Measurements from ENCODE around the gene MUC5AC. TPM values are rescaled to one million over a fixed set of nuclear protein-coding genes. Genes with fewer than 3 reads are reported as not detected.
"Not testable (repeated sequence)": the region's sequence is repeated elsewhere in the genome, so short reads cannot be mapped to it uniquely, and the experiment has no call there.

Gene MUC5AC
- total RNA-seq, 1 experiment from 2014 or later: not detected

GRCh38 chr11:1177771-1178090, 20.0 kb downstream of the MUC5AC start:
- no peak for DNase-seq (ENCODE audit: low spot score)

GRCh38 chr11:1178201-1178885, 20.6 kb downstream of the MUC5AC start:
- no peak for DNase-seq (ENCODE audit: low spot score)

GRCh38 chr11:1178906-1179305, 21.2 kb downstream of the MUC5AC start:
- no peak for DNase-seq (ENCODE audit: low spot score)

GRCh38 chr11:1179641-1180040, 21.9 kb downstream of the MUC5AC start:
- DNase-seq (ENCODE audit: low spot score): no peak

- DNase-seq (ENCODE audit: low spot score): no peak
These were observed 22.4 kb downstream of the MUC5AC start for GRCh38 chr11:1180171-1180570.

- DNase-seq (ENCODE audit: low spot score): no peak
These were observed 23.2 kb downstream of the MUC5AC start for GRCh38 chr11:1180947-1181391.

GRCh38 chr11:1181420-1181819, 23.7 kb downstream of the MUC5AC start:
- DNase-seq (ENCODE audit: low spot score): no peak

GRCh38 chr11:1181853-1182535, 24.2 kb downstream of the MUC5AC start:
- DNase-seq (ENCODE audit: low spot score): no peak

GRCh38 chr11:1184139-1184538, 26.4 kb downstream of the MUC5AC start:
- not testable (repeated sequence) for DNase-seq (ENCODE audit: low spot score)

GRCh38 chr11:1188451-1189130, 30.8 kb downstream of the MUC5AC start:
- DNase-seq (ENCODE audit: low spot score): not testable (repeated sequence)

- not testable (repeated sequence) for DNase-seq (ENCODE audit: low spot score)
These were observed 32.1 kb downstream of the MUC5AC start for GRCh38 chr11:1189816-1190215.

- DNase-seq (ENCODE audit: low spot score): not testable (repeated sequence)
These were observed 34.2 kb downstream of the MUC5AC start for GRCh38 chr11:1191786-1192470.

- DNase-seq (ENCODE audit: low spot score): no peak
These were observed 35.1 kb downstream of the MUC5AC start for GRCh38 chr11:1192741-1193325.

- no peak for DNase-seq (ENCODE audit: low spot score)
These were observed 35.8 kb downstream of the MUC5AC start for GRCh38 chr11:1193326-1194230.

GRCh38 chr11:1194231-1194976, 36.7 kb downstream of the MUC5AC start:
- DNase-seq (ENCODE audit: low spot score): no peak

GRCh38 chr11:1194977-1195681, 37.4 kb downstream of the MUC5AC start:
- no peak for DNase-seq (ENCODE audit: low spot score)

GRCh38 chr11:1195682-1196515, 38.1 kb downstream of the MUC5AC start:
- DNase-seq (ENCODE audit: low spot score): no peak

Measured in A172 (cell line).